Heart left ventricle (tissue), 13 donors: Measurements from ENCODE around the gene TMEM101.

Experiments used
- POLR2A ChIP-seq, 2 donors: fragments of 450-650 bp; IDR thresholded peaks; one replicate each; pipeline ENCODE4 v1.6.1; 2017; ENCODE audit warnings: antibody characterized with exemption in 2 of 2, mild to moderate bottlenecking in 2 of 2, moderate library complexity in 2 of 2
- TF ChIP-seq, protein P1 (sequence below), 12 donors: fragments of 200-600 bp; sonication (generic) in 4 of 12; IDR thresholded peaks; one replicate each; pipeline versions ENCODE4 v1.5.0 to v1.8.0; 2018 to 2022; ENCODE audit warnings: antibody characterized with exemption in 12 of 12, mild to moderate bottlenecking in 5 of 12
- donor health status: ischemic (EF 13 %, LVEDD 7.1; RV severe dilation, severe dysfunction).
- donor health status: DM: no; HTN: yes; CAD: no.
- donor health status: DM: no; HTN: no; CAD: no.
- donor health status: ischemic (EF 25% LVEDD 6.9; RV normal size, moderate dysfunction).
- donor health status: ischemic (EF 25% LVEDD 5.7; RV mildly dilated, moderate dysfunction).
- donor health status: ischemic (EF 35%, LVEDD 5.7; RV mildly dilated, moderate dysfunction).
- donor health status: nonischemic (EF 11% LVEDD 7.7; RV severe dilation, severe dysfunction).
- donor health status: DM: yes; HTN: yes; CAD: no.
- donor health status: PGD.
- donor health status: ischemic (EF 29% LVEDD 5.4; RV normal size, mild dysfunction).
- donor health status: nonischemic (EF 23%, LVEDD 6.1; RV moderate dilation, normal function).

DNA sequence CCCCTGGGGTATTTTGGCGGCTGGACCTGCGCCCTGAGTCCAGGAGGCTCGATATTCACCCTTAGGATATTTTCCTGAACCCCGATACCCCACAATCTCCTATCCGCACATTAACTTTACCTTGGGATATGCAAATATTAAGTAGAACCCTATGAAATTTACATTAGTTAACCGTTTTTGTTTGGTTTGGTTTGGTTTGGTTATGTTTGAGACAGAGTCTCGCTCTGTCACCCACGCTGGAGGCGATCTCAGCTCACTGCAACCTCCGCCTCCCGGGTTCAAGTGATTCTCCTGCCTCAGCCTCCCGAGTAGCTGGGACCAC lies 19.7 kb downstream of the TMEM101 start:
- TF ChIP-seq, protein P1, sequence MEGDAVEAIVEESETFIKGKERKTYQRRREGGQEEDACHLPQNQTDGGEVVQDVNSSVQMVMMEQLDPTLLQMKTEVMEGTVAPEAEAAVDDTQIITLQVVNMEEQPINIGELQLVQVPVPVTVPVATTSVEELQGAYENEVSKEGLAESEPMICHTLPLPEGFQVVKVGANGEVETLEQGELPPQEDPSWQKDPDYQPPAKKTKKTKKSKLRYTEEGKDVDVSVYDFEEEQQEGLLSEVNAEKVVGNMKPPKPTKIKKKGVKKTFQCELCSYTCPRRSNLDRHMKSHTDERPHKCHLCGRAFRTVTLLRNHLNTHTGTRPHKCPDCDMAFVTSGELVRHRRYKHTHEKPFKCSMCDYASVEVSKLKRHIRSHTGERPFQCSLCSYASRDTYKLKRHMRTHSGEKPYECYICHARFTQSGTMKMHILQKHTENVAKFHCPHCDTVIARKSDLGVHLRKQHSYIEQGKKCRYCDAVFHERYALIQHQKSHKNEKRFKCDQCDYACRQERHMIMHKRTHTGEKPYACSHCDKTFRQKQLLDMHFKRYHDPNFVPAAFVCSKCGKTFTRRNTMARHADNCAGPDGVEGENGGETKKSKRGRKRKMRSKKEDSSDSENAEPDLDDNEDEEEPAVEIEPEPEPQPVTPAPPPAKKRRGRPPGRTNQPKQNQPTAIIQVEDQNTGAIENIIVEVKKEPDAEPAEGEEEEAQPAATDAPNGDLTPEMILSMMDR (IDR thresholded peaks at IDR 0.05): no peak
- no peak for TF ChIP-seq POLR2A (IDR thresholded peaks at IDR 0.05)
